ENCODE results near the gene PLSCR1. TPM values are rescaled to one million over a fixed set of nuclear protein-coding genes. Genes with fewer than 3 reads are reported as not detected.

Gene PLSCR1
- total RNA-seq = 23.6 TPM
- long read RNA-seq, transcript PLSCR1-201 (9 exons, 2,233 nt) = major isoform, 14 of 21 reads
- long read RNA-seq, partial matches to known transcripts = 1 of 21 reads
- long read RNA-seq, other reads (novel, unspliced or antisense) = 4 of 21 reads

GRCh38 chr3:146544002-146544928 is at the start of gene PLSCR1:
TSS of gene PLSCR1 (minus strand) at chr3:146544607. CDS start at chr3:146536552, 8,055 bp downstream.
- intact Hi-C loops (cut with micrococcal nuclease) = no loop called here
- ATAC-seq = peak; percentile 95

GRCh38 chr3:146593776-146594175 is 49.4 kb upstream of the PLSCR1 start:
- ATAC-seq = no peak
- intact Hi-C loops (cut with micrococcal nuclease) = no loop called here
- no peak for DNase-seq

More at GRCh38 chr3:146544002-146544928, at the start of gene PLSCR1:
- DNase-seq = peak; percentile 93

- ATAC-seq (no peak), DNase-seq (no peak)
- intact Hi-C loops (cut with micrococcal nuclease) = no loop called here
Measured at GRCh38 chr3:146590521-146590920, 46.1 kb upstream of the PLSCR1 start.

GRCh38 chr3:146589899-146590508 is 45.6 kb upstream of the PLSCR1 start:
- ATAC-seq = no peak
- intact Hi-C loops (cut with micrococcal nuclease) = no loop called here
- no peak for DNase-seq

GRCh38 chr3:146585156-146585555 is 40.7 kb upstream of the PLSCR1 start:
- ATAC-seq (no peak), DNase-seq (no peak)

GRCh38 chr3:146581951-146582467 is 37.6 kb upstream of the PLSCR1 start:
- ATAC-seq (no peak), DNase-seq (no peak)
- intact Hi-C loops (cut with micrococcal nuclease) = no loop called here

More at GRCh38 chr3:146585156-146585555, 40.7 kb upstream of the PLSCR1 start:
- intact Hi-C loops (cut with micrococcal nuclease) = no loop called here

- no peak for DNase-seq
- intact Hi-C loops (cut with micrococcal nuclease) = no loop called here
- no peak for ATAC-seq
Measured at GRCh38 chr3:146581080-146581601, 36.7 kb upstream of the PLSCR1 start.

GRCh38 chr3:146577662-146578061 is 33.3 kb upstream of the PLSCR1 start:
- intact Hi-C loops (cut with micrococcal nuclease) = loop anchor here (5.0 to 10.0 kb wide), 2 partner anchors 243 to 355 kb away; no protein-coding TSS in a partner anchor
- ATAC-seq = no peak
- no peak for DNase-seq

GRCh38 chr3:146575636-146576035 is 31.2 kb upstream of the PLSCR1 start:
- DNase-seq = no peak
- intact Hi-C loops (cut with micrococcal nuclease) = loop anchor here (5.0 to 10.0 kb wide), 2 partner anchors 241 to 353 kb away; no protein-coding TSS in a partner anchor
- no peak for ATAC-seq

GRCh38 chr3:146574173-146574572 is 29.8 kb upstream of the PLSCR1 start:
- DNase-seq = no peak
- ATAC-seq = no peak
- intact Hi-C loops (cut with micrococcal nuclease) = loop anchor here (10.0 kb wide), 1 partner anchor 239 kb away; no protein-coding TSS in a partner anchor

- intact Hi-C loops (cut with micrococcal nuclease) = no loop called here
- ATAC-seq = no peak
- no peak for DNase-seq
Measured at GRCh38 chr3:146569314-146569713, 24.9 kb upstream of the PLSCR1 start.

- intact Hi-C loops (cut with micrococcal nuclease) = no loop called here
Measured at GRCh38 chr3:146566138-146566537, 21.7 kb upstream of the PLSCR1 start.

GRCh38 chr3:146561879-146562278 is 17.5 kb upstream of the PLSCR1 start:
- intact Hi-C loops (cut with micrococcal nuclease) = no loop called here
- DNase-seq = no peak
- ATAC-seq = no peak

More at GRCh38 chr3:146566138-146566537, 21.7 kb upstream of the PLSCR1 start:
- ATAC-seq = no peak
- no peak for DNase-seq

GRCh38 chr3:146561463-146561862 is 17.1 kb upstream of the PLSCR1 start:
- intact Hi-C loops (cut with micrococcal nuclease) = no loop called here
- DNase-seq (no peak), ATAC-seq (no peak)

GRCh38 chr3:146560678-146561077 is 16.3 kb upstream of the PLSCR1 start:
- no peak for ATAC-seq
- DNase-seq = no peak
- intact Hi-C loops (cut with micrococcal nuclease) = no loop called here

- intact Hi-C loops (cut with micrococcal nuclease) = no loop called here
- ATAC-seq = no peak
Measured at GRCh38 chr3:146559388-146559787, 15.0 kb upstream of the PLSCR1 start.

GRCh38 chr3:146558781-146559180 is 14.4 kb upstream of the PLSCR1 start:
- ATAC-seq = no peak
- intact Hi-C loops (cut with micrococcal nuclease) = no loop called here
- no peak for DNase-seq

More at GRCh38 chr3:146559388-146559787, 15.0 kb upstream of the PLSCR1 start:
- DNase-seq = no peak

GRCh38 chr3:146557745-146558144 is 13.3 kb upstream of the PLSCR1 start:
- intact Hi-C loops (cut with micrococcal nuclease) = no loop called here
- no peak for ATAC-seq
- no peak for DNase-seq

- intact Hi-C loops (cut with micrococcal nuclease) = no loop called here
- DNase-seq (no peak), ATAC-seq (no peak)
Measured at GRCh38 chr3:146555311-146555710, 10.9 kb upstream of the PLSCR1 start.
